Naive thymus-derived CD4-positive, alpha-beta T cell (primary cell): ENCODE data around the gene PTGFRN. TPM values are rescaled to one million over a fixed set of nuclear protein-coding genes. Genes with fewer than 3 reads are reported as not detected.

Experiments used
- ATAC-seq: fragments of 150-1000 bp; cut with Tn5 transposase; 2 replicates; pipeline ENCODE4 v1.10.0; 2021; ENCODE audit warnings: mild to moderate bottlenecking, moderate library complexity
- CTCF ChIA-PET: fragments of 350-600 bp; sonication (Branson Sonifier 250); formaldehyde crosslinking; loops from one replicate; lab custom pipeline; 2021; ENCODE audit warnings: antibody characterized with exemption; lab: Charles Lee
- POLR2A ChIA-PET: fragments of 350-600 bp; sonication (Branson Sonifier 250); formaldehyde crosslinking; loops from one replicate; lab custom pipeline; 2021; ENCODE audit warnings: antibody characterized with exemption, inconsistent platforms; lab: Charles Lee
- DNase-seq, 9 donors: peaks; one replicate each; pipeline versions ENCODE4 v3.0.0 to v3.0.0-alpha.2; 2020 to 2022; ENCODE audit warnings: mixed read lengths in 1 of 9
- H3K27ac ChIP-seq: one replicate; pipeline ENCODE4 v1.7.0; 2013; ENCODE audit warnings: mild to moderate bottlenecking, low read depth, low read length, moderate library complexity
- H3K27me3 ChIP-seq, 2 donors: one replicate each; pipeline ENCODE4 v1.7.0; 2013; ENCODE audit warnings: low read length in 2 of 2, mild to moderate bottlenecking in 2 of 2, moderate library complexity in 2 of 2; ENCODE audit not compliant: control insufficient read depth in 2 of 2, insufficient read depth in 2 of 2
- H3K36me3 ChIP-seq, 3 experiments: 1 replicate in 2 of 3; 2 replicates in 1 of 3; pipeline ENCODE4 v1.7.0; 2013; ENCODE audit warnings: low read length in 3 of 3, mild to moderate bottlenecking in 3 of 3, moderate library complexity in 1 of 3; ENCODE audit not compliant: insufficient read depth in 3 of 3, control insufficient read depth in 2 of 3
- H3K4me1 ChIP-seq, 2 donors: one replicate each; pipeline ENCODE4 v1.7.0; 2013; ENCODE audit warnings: low read length in 2 of 2, mild to moderate bottlenecking in 2 of 2, moderate library complexity in 1 of 2; ENCODE audit not compliant: control insufficient read depth in 2 of 2, insufficient read depth in 2 of 2
- H3K4me3 ChIP-seq: 2 replicates; pipeline ENCODE4 v1.7.0; 2013; ENCODE audit warnings: mild to moderate bottlenecking, low read length
- H3K9me3 ChIP-seq, 3 experiments: 1 replicate in 2 of 3; 2 replicates in 1 of 3; pipeline ENCODE4 v1.7.0; 2013; ENCODE audit warnings: low read length in 3 of 3; ENCODE audit not compliant: control insufficient read depth in 2 of 3
- H3K27ac Mint-ChIP-seq, 9 donors: one replicate each; pipeline ENCODE4 v1.8.0; 2020 to 2022; ENCODE audit warnings: mixed read lengths in 9 of 9, mild to moderate bottlenecking in 8 of 9, moderate library complexity in 5 of 9, inconsistent platforms in 2 of 9
- H3K27me3 Mint-ChIP-seq, 5 donors: one replicate each; pipeline ENCODE4 v1.8.0; 2021 to 2022; ENCODE audit warnings: mixed read lengths in 5 of 5, mild to moderate bottlenecking in 1 of 5
- H3K36me3 Mint-ChIP-seq, 5 donors: one replicate each; pipeline ENCODE4 v1.8.0; 2020 to 2022; ENCODE audit warnings: mixed read lengths in 5 of 5, mild to moderate bottlenecking in 3 of 5, inconsistent platforms in 1 of 5
- H3K4me1 Mint-ChIP-seq, 7 donors: one replicate each; pipeline ENCODE4 v1.8.0; 2020 to 2022; ENCODE audit warnings: mixed read lengths in 7 of 7, mild to moderate bottlenecking in 3 of 7, inconsistent platforms in 1 of 7
- H3K4me3 Mint-ChIP-seq, 10 donors: one replicate each; pipeline ENCODE4 v1.8.0; 2020 to 2022; ENCODE audit warnings: mild to moderate bottlenecking in 10 of 10, mixed read lengths in 10 of 10, moderate library complexity in 6 of 10, inconsistent platforms in 2 of 10
- H3K9me3 Mint-ChIP-seq, 11 donors: one replicate each; pipeline ENCODE4 v1.8.0; 2020 to 2022; ENCODE audit warnings: mixed read lengths in 11 of 11, mild to moderate bottlenecking in 4 of 11, inconsistent platforms in 1 of 11, moderate library complexity in 1 of 11
- intact Hi-C, 2 donors: fragments of 100-400 bp; cut with micrococcal nuclease; formaldehyde crosslinking; loops; one replicate each; pipeline ENCODE4 v1.15.1; 2023
- polyA plus RNA-seq, 2 donors: library from polyadenylated mRNA; unstranded; fragments of 300-500 nt; fragmentation: Illumina TruSeq; gene quantifications; one replicate each; pipeline ENCODE4 v1.2.3, GENCODE V29; 2021
- total RNA-seq, 6 experiments: library from RNA in 5 of 6; stranded (reverse) in 5 of 6; gene quantifications; 1 replicate in 5 of 6; 2 replicates in 1 of 6; pipeline ENCODE4 v1.2.3 and lab custom pipeline; 2021 to 2026

Gene PTGFRN
- total and polyA plus RNA-seq, 7 experiments from 2014 or later: 0.22 to 5.6 (median 1.2) TPM

- no peaks in the 10 kb centered on the region for H3K9me3 ChIP-seq
- ChIA-PET POLR2A (interaction anchor here (0.8 to 5.6 kb wide), 2 partner anchors 19 to 175 kb away, joined by 3 to 73 read pairs; no protein-coding TSS in a partner anchor), CTCF (no interaction called here)
- no peak overlapping the region for H3K27ac ChIP-seq
- H3K36me3 ChIP-seq: no peaks in the 10 kb centered on the region
- peaks cover 6 to 48% of the 10 kb centered on the region in 2 donors for H3K4me1 ChIP-seq
- Mint-ChIP-seq H3K27me3 (no peaks in the 10 kb centered on the region), H3K4me1 (peaks cover 22 to 70% (median 67%) of the 10 kb centered on the region in 7 donors), H3K9me3 (peaks cover 0 to 4% (median 0%) of the 10 kb centered on the region in 11 donors), H3K4me3 (no peak overlapping the region), H3K27ac (no peak overlapping the region), H3K36me3 (peaks cover 0 to 14% (median 0%) of the 10 kb centered on the region in 5 donors)
- peak; percentile 15 for ATAC-seq
- H3K27me3 ChIP-seq: no peaks in the 10 kb centered on the region
- no peak for DNase-seq
- intact Hi-C loops: no loop called here
- no peak overlapping the region for H3K4me3 ChIP-seq
Measured at GRCh38 chr1:116990612-116991151, 81.0 kb downstream of the PTGFRN start.

- Histone ChIP-seq H3K27ac (no peak overlapping the region), H3K4me3 (no peak overlapping the region), H3K36me3 (no peaks in the 10 kb centered on the region), H3K27me3 (no peaks in the 10 kb centered on the region), H3K9me3 (no peaks in the 10 kb centered on the region), H3K4me1 (peaks cover 5 to 42% of the 10 kb centered on the region in 2 donors)
- DNase-seq: no peak
- Mint-ChIP-seq H3K36me3 (peaks cover 0 to 14% (median 0%) of the 10 kb centered on the region in 5 donors), H3K4me3 (peak overlapping the region; percentile 3 to 76 (median 68)), H3K27me3 (no peaks in the 10 kb centered on the region), H3K4me1 (peaks cover 21 to 64% (median 61%) of the 10 kb centered on the region in 7 donors), H3K9me3 (peaks cover 0 to 4% (median 0%) of the 10 kb centered on the region in 11 donors), H3K27ac (peak overlapping the region; percentile 9 to 74 (median 24))
- intact Hi-C loops: no loop called here
- no peak for ATAC-seq
- ChIA-PET CTCF (no interaction called here), POLR2A (interaction anchor here (0.7 to 5.6 kb wide), 3 partner anchors 10 to 18 kb away, joined by 4 to 73 read pairs (median 9); partner anchors contain the start of gene CD101)
Measured at GRCh38 chr1:116991171-116991845, 81.6 kb downstream of the PTGFRN start.

GRCh38 chr1:116991918-116992317 is 82.2 kb downstream of the PTGFRN start:
- Mint-ChIP-seq H3K9me3 (peaks cover 0 to 4% (median 0%) of the 10 kb centered on the region in 11 donors), H3K27ac (peak overlapping the region; percentile 9 to 74 (median 19)), H3K4me3 (peak overlapping the region; percentile 3 to 76 (median 68)), H3K36me3 (peaks cover 0 to 14% (median 0%) of the 10 kb centered on the region in 5 donors), H3K27me3 (no peaks in the 10 kb centered on the region), H3K4me1 (peaks cover 16 to 58% (median 55%) of the 10 kb centered on the region in 7 donors)
- no peak overlapping the region for H3K4me3 ChIP-seq
- H3K27me3 ChIP-seq: no peaks in the 10 kb centered on the region
- peaks cover 0 to 36% of the 10 kb centered on the region in 2 donors for H3K4me1 ChIP-seq
- ChIA-PET POLR2A (interaction anchor here (0.7 to 1.1 kb wide), 2 partner anchors 9 to 11 kb away, joined by 4 to 9 read pairs; partner anchors contain the start of gene CD101), CTCF (no interaction called here)
- intact Hi-C loops: no loop called here
- no peaks in the 10 kb centered on the region for H3K36me3 ChIP-seq
- ATAC-seq (no peak), DNase-seq (no peak)
- H3K27ac ChIP-seq: no peak overlapping the region
- H3K9me3 ChIP-seq: no peaks in the 10 kb centered on the region

- Mint-ChIP-seq H3K4me1 (peaks cover 9 to 44% (median 41%) of the 10 kb centered on the region in 7 donors), H3K9me3 (peaks cover 0 to 6% (median 0%) of the 10 kb centered on the region in 11 donors), H3K27me3 (no peaks in the 10 kb centered on the region), H3K27ac (no peak overlapping the region), H3K36me3 (peaks cover 0 to 13% (median 0%) of the 10 kb centered on the region in 5 donors), H3K4me3 (no peak overlapping the region)
- peaks cover 0 to 23% of the 10 kb centered on the region in 2 donors for H3K4me1 ChIP-seq
- ChIA-PET CTCF (no interaction called here), POLR2A (no interaction called here)
- H3K27ac ChIP-seq: no peak overlapping the region
- no peaks in the 10 kb centered on the region for H3K27me3 ChIP-seq
- no peaks in the 10 kb centered on the region for H3K9me3 ChIP-seq
- intact Hi-C loops: no loop called here
- DNase-seq: no peak
- H3K36me3 ChIP-seq: no peaks in the 10 kb centered on the region
- ATAC-seq: no peak
- no peak overlapping the region for H3K4me3 ChIP-seq
Measured at GRCh38 chr1:116993286-116993685, 83.6 kb downstream of the PTGFRN start.

GRCh38 chr1:116994411-116994810 is 84.7 kb downstream of the PTGFRN start:
- no peaks in the 10 kb centered on the region for H3K36me3 ChIP-seq
- ChIA-PET CTCF (no interaction called here), POLR2A (interaction anchor here (3.3 kb wide), 1 partner anchor 8 kb away, joined by 26 read pairs; no protein-coding TSS in a partner anchor)
- no peaks in the 10 kb centered on the region for H3K9me3 ChIP-seq
- peaks cover 0 to 6% (median 0%) of the 10 kb centered on the region in 11 donors for H3K9me3 Mint-ChIP-seq
- intact Hi-C loops: no loop called here
- peaks cover 0 to 13% (median 0%) of the 10 kb centered on the region in 5 donors for H3K36me3 Mint-ChIP-seq
- no peak overlapping the region for H3K27ac ChIP-seq
- H3K4me1 ChIP-seq: peaks cover 0 to 15% of the 10 kb centered on the region in 2 donors
- no peak overlapping the region for H3K27ac Mint-ChIP-seq
- DNase-seq (no peak), ATAC-seq (no peak)
- H3K4me3 ChIP-seq: no peak overlapping the region
- H3K27me3 ChIP-seq: no peaks in the 10 kb centered on the region
- peaks cover 8 to 36% (median 32%) of the 10 kb centered on the region in 7 donors for H3K4me1 Mint-ChIP-seq
- no peak overlapping the region for H3K4me3 Mint-ChIP-seq
- H3K27me3 Mint-ChIP-seq: no peaks in the 10 kb centered on the region

- H3K27me3 ChIP-seq: no peaks in the 10 kb centered on the region
- no peak for DNase-seq
- Mint-ChIP-seq H3K4me3 (no peak overlapping the region), H3K36me3 (peaks cover 0 to 12% (median 0%) of the 10 kb centered on the region in 5 donors), H3K9me3 (peaks cover 0 to 6% (median 0%) of the 10 kb centered on the region in 11 donors), H3K27ac (peak overlapping the region in 1 of 9 donors; percentile 41), H3K4me1 (peaks cover 19 to 44% (median 37%) of the 10 kb centered on the region in 7 donors), H3K27me3 (no peaks in the 10 kb centered on the region)
- intact Hi-C loops: no loop called here
- no peak overlapping the region for H3K4me3 ChIP-seq
- ATAC-seq: no peak
- no peak overlapping the region for H3K27ac ChIP-seq
- H3K36me3 ChIP-seq: no peaks in the 10 kb centered on the region
- CTCF ChIA-PET: interaction anchor here (0.7 kb wide), 1 partner anchor 510 kb away, joined by 4 read pairs; no protein-coding TSS in a partner anchor
- H3K9me3 ChIP-seq: no peaks in the 10 kb centered on the region
- H3K4me1 ChIP-seq: peaks cover 0 to 26% of the 10 kb centered on the region in 2 donors
- POLR2A ChIA-PET: interaction anchor here (1.0 to 3.3 kb wide), 3 partner anchors 8 to 11 kb away, joined by 4 to 26 read pairs (median 5); no protein-coding TSS in a partner anchor
Measured at GRCh38 chr1:116997066-116997465, 87.3 kb downstream of the PTGFRN start.
